GM21447 (cell line): ENCODE data around the gene SYT2.
"Not testable (repeated sequence)": the region's sequence is repeated elsewhere in the genome, so short reads cannot be mapped to it uniquely, and the experiment has no call there.

Source experiments
- ATAC-seq: cut with Tn5 transposase; IDR thresholded peaks from one replicate; pipeline ENCODE4 v1.9.1; 2021; ENCODE audit not compliant: unreplicated experiment

SYT2 gene

DNA sequence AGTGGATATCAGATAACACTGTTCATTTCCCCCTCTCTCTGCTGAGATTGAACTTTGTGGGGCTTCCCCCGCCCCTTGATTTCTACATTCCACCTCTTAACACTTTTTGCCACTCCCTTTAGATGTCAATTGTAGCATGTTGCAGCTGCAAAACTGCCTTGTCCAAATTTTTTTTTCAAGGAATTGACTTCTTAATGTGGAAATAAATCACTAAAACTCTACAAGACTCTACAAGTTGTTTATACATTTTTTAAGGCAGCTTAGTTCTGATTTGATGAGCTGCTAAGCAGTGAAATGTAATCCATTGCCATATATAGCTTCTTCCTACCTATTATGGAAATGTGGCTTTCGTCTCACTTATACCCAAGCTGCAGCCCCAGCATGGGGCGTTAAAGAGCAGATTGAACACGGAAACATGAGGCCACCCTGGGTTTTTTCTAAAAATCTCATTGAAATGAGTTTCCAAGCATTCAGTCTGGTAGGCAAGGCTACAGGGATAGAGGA is 132.2 kb downstream of the SYT2 start:
- no peak for ATAC-seq

DNA sequence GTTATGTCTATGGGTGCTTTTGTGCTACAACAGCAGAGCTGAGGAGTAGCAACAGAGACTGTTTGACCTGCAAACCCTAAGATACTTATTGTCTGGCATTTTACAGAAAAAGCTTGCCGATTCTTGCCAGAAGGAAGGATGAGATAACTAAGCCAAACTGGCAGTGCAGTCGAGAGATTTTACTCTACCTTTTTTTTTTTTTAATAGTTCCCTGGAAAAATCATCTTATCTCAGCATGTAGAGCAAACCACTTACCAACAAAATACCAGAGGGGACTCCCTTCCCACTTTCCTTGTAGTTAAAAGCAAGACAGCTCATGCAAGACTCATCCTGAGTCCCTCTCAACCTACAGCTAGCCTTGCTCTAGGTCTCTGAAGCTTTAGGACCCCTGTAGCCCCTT is 132.9 kb downstream of the SYT2 start:
- no peak for ATAC-seq

DNA sequence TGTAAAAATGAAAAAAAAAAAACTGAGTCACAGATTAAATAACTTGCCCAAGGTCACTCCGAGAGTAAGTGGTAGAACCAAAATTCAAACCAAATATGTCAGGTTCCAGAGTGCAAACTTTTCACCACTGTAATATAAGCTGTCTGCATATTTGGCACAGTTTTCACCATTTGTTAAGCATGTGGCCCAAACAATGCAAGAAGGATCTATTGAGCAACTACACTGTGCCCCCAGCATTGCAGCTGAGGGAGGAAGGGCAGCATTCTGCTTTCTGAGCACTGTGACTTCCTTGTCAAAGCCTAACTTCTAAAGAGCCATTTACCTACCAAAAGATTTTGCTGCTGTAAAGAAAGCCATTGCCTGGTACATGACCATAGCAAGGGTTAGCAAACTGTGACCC is 133.4 kb downstream of the SYT2 start:
- no peak for ATAC-seq

DNA sequence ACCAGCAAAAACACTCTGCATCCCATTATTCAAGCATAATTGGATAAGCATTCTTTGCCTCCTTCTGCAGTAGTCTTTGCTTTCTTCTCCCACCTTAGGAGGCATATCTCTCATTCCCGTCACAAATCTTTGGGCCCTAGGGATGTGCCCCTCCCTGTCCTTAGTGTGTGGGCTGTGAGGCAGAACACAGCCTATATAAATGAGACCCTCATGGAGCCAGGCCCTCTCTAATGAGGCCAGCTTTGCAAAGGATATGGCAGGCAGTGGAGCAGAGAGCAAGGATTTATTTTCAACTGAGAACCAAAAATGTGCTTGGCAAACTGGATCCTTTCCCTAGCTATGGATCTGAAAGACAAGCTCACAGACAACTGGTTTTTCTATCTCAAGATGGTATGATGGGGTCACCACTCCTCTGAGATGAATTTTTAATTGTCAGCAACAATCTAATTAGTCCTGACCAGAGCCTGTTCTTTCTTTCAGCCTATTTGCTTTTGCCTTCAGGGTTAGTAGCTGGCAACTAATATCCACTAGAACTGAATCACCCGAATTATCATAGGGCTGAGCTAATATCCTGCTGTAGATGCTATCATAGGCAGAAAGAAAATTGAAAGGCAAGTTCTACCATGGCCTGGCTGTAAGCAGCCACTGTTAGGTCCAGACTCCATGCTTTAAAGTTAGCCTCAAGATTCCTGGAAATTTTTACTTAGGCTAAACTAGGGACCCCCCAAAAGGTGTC is 134.2 kb downstream of the SYT2 start:
- ATAC-seq: no peak

DNA sequence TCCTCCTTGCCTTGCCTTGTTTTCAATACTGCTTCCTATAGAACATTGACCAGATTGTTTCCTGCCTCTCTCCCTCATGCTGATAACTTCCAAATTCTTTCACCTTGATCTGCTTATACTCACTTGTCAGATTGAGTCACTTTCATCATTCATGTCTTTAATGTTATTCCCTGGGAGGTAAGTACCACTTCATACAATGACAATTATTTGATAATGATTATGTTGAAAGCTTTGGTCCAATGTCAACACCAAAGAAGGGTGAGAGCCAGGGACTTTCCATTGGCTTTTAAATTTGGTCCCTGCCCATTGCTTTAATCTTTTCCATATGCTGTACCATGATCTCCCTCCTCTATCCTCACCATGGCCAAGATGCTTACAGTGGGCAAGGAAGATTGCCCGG is 137.4 kb downstream of the SYT2 start:
- ATAC-seq: no peak

DNA sequence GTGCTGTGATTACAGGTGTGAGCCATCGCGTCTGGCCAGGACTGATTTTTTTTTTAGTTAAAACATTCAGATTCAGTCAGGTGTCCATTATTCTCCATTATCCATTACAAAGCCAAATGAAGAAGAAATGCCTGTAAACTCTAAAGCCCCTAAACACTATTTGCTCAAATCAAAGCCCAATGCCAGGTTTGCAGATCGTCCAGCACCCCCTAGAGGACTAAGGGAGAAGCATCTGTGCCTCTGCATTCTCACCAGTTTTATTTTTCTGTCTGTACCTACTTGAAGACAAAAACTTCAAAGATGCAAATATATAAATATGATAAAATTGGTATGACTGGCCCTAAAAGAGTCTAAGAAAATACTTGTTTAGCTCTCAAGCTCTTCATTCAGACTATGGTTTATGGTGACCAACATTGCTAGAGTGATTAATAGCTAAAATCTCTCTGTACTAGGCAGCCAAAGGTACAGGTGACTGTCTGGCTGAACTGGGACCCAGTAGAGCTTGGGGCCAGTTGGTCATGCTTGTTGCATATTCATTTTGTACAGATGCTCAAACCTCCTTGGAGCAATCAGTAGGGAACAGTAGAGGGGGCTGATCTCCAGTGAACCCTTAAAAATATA is 138.4 kb downstream of the SYT2 start:
- no peak for ATAC-seq

DNA sequence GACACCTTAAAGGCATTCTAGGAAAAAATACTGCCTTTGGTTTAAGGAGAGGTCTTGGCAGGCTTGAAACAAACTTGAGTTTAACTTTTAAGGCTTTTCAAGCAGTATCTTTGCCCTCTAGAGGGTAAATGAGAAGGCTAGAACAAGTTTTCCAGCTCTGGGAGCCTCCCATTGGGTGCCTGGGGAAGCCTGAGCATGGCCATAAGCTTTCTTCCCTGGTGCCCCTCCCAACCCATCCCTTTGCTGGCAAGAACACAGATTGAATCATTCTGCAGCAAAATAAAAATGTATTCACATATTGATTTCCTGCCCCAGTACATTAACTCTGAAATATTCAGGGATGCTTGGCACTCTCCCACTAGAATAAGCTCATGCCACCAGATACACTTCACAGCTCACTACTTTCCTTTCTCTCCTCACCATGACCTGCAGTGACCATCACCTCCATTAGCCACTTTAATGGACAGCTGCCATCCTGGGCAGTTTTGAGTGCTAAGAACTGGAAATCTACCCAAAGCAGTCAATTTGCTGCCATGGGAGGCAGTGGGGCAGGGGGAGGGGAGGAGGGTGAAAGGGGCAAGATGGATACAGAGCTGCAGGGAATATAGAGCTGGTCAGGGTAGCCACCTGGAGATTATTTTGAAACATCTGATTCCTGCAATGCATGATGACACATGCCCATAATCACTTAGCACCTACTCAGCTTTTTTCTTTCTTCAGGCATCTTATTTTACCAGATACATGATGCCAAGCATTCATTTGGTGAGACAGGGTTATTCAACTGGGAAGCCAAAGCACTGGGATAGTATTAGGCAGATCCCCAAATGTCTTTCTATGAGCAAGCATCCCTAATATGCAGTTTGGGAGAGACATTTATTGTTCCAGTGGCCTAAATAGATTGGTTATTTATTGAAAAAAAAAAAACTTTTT is 140.6 kb downstream of the SYT2 start:
- ATAC-seq: no peak

DNA sequence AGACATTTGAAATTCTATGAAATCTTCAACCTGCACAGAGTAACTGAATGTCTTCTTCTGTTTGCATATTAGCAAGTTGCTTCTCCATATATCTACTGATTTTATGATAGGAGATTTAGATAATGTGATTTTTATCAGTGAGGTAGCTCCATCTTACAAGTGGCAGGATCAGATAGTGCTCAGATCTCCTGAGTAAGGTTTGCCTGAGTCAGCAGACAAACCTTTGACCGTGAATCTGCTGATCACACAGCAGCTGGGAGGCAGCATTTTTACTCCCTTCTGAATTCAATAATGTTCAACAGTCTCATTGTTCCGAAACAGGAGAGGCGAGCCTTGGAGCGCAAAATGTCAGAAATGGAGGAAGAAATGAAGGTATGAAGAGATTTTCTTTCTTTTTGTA is 141.4 kb downstream of the SYT2 start:
- ATAC-seq: no peak

DNA sequence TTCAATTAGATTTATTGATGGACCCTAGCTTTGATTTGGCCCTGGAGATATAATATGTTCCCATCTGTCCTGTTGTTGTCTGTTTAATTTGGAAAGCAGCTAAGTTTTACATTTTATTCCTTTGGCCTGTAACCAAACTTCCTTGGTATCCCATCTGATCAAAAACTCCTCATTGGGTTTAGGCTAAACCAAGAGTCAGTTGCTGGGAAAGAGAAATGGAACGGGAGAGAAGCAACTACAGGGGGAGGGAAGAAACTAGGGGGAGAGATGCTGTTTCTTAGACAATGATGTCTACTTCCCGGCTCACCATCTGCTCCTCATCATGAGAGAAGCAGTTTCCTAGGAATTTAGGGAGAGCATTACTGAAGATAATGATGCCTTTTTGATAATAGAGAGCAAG is 141.8 kb downstream of the SYT2 start:
- ATAC-seq: no peak

DNA sequence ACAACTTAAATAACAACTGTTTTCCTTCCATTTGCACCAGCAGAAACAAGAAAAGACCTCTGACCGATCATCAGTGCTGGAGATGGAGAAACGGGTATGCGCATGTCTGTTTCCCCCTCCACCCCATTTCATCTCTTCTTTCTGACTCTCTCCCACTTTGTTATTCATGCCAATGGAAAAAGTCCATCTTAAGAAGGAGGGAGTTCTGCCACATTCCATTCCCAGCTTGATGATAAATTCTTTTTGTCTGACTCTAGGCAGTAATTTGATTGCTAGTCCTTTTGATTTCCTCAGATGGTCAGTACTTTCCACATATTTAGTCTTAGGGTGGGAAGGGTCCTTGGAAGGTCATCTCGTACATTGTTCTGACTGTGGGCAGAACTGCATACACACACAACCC is 142.5 kb downstream of the SYT2 start:
- no peak for ATAC-seq

DNA sequence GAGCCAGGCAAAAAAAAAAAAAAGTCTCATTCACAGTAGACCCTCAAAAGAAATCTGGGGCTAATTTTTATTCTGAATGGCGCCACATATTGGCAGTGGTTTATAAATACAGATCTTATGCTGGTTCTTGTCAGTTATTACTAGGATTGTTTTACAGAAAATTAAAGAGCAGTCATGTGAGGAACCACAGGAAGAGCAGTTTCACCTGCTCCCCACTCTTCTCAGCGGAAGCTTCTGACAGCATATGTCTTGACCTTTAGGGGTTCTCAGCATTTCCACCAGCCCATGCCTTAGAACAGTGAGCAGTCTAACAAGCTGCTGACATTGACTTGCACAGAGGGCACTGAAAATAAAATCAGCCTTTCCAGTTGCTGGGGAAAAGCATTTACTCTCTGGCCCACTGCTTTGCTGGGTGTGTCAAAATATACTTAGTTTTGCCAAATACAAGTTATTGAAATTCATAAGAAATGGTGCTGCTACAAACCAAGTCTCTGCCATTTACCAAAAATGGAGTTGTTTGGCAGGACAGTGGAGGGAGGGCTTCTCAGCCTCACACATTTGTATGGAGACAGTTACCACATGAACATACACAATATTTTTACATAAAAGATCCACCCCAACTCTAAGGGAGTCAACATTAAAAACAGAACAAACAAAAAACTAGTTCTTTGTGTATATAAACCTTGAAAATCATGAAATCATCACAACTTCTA is 144.2 kb downstream of the SYT2 start:
- ATAC-seq: peak; percentile 91

DNA sequence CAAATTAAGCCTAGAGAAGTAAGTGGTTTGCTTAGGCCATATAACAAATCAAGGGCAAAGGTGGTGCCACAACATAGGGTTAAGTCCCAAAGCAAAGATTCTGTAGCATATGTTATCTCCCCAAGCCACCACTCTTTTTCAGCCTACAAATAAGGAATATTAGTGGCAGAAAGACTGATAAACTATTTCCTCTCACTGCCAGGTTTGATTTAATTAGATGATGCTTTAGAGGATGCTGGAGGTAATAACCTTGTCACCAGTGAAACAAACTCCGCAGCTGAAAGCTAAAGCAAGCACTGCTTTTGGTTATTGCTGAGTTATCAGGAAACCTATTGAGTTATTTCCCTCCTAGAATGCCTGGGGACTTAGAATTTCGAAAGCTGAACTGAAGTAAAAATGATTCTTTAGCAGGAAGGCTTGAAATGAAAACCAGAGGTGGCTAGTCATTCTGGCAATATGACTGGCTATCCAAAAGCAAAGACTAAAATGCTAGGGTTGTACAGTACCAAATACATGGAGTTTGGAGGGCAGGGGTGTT is 145.2 kb downstream of the SYT2 start:
- no peak for ATAC-seq

DNA sequence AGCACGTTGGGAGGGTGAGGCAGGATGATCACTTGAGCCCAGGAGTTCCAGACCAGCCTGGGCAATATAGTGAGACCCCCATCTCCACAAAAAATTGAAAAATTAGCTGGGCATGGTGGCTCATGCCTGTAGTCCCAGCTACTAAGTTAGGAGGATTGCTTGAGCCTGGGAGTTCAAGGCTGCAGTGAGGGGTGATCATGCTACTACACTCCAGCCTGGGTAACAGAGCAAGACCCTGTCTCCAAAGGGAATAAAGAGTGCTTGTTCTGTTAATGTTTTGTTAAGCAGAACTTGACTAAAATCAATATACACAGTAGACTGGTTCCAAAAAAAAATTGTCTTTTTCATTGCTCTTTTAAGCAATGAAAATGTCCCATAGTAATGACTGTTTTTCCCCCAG is 146.4 kb downstream of the SYT2 start:
- ATAC-seq: no peak

DNA sequence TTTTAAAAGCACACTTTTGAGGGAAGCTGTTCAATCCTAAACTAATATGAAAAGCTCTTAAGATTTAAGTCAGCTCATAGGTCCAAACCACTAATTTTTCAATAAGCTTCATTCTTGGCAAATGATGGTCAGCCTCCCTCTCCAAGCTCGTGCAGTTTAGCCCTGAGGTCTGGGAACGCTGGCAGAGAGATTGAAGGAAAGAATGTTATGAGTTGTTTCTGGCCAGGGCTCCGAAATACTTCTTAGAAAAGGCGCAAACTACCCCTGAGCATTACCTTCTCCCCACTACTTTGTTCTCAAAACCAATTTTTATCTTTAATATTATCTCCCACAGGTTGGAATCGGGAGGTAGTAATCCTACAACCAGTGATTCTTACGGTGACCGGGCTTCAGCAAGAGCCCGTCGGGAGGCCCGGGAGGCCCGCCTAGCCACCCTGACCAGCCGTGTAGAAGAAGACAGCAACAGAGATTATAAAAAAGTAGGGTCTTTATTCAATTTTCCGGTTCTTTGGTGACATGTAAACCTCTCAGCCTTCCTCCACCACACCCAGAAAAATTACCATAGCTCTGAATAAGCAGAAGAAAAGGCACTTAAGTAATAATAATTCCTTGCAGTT is 147.7 kb downstream of the SYT2 start:
- ATAC-seq: no peak

DNA sequence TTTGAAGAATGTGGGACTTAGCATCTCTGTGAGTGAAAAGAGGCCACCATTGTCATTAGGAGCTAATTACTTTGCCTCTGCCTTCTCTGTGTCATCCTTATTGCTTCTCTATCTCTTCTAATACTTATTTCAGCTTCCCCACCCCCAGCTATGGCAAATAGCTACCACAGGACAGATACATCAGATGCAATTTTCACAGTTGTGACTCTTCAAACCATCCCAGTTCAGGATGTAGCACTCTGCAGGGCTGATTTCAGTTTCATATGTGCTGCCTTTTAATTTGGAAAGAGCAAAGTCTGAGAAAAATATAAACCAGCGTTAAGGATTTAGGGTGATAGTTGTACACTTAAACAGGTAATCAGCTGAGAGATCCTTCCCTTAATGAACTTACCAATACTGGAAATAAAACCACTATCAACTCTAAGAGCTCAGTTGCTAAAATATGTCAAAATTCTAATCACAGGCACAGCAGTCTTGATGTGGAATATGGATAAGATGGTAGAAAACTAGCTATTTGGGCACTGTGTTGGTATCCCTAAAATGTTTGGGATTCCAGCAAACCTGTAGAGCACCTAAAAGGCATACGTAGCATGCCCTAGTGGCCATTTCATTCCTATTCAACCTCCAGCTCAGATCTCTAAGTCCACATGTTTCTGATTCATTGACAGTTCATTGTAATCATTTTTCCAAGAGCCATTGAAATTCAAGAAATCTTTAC is 148.4 kb downstream of the SYT2 start:
- ATAC-seq: no peak

DNA sequence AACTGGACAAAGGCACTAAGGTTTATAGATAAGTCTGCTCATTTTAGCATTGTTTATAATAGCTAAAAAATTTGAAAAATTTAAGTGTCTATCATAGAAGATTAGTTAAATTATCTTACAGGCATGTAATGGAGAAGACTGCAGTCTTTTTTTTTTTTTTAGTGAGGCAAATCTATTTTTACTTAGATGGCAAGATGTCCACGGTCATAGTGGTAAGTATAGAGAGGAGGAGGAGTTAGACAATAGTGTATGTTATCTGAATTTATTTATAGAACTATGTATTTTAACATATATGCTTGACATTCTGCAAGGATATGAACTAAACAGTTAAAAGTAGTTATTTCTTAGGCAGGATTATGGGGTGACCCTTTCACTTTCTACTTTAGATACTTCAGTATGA is 149.0 kb downstream of the SYT2 start:
- no peak for ATAC-seq

DNA sequence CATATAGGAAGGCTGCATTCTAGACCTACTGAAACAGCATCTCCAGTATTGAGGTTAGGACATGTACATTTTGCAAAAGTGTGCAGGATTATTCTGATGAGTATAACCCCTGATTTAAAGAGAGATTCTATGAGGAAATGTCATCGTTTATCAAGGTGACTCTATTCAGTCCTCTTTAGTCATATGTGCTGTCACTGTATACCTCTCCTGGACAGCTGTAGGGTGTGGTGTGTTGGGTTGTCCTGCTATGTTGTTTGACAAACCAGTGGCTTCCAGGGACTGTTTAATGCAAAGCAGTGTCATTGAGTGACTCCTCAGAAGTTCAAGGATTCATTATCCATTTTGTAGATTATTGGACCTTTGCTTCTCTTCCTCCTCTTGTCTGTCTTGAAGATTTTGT is 152.6 kb downstream of the SYT2 start:
- ATAC-seq: not testable (repeated sequence)

DNA sequence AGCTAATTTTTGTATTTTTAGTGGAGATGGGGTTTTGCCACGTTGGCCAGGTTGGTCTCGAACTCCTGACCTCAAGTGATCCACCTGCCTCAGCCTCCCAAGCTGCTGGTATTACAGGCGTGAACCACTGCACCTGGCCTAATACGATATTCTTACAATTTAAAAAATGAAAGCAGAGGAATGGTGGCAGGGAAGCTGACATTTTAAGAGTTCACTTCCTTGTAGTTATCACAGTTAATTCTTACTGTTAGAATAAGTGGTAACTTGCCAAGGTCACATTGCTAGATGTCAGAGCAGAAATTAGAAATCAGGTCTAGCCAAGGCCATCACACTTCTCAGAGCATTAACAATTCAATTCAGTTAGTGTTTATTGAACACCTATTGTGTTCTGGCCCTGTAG is 154.2 kb downstream of the SYT2 start:
- ATAC-seq: not testable (repeated sequence)

DNA sequence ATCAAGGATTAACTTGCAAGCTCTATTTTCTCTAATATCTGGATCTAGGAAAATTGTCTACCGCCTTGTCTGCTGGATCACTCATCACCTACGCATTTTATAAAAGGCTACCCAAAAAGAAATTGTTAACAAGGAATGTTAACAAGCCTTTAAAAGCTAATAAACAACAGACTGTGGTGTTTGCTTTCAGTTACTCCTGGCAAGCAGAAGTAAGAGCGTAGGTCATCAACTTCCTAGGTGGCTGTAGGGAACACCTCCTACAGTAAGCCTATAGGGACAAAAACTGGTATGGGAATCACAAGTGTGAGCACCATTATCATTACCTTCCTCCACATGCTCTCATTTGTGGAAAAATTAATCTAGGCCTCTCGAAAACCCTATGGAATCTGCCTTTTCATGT is 155.6 kb downstream of the SYT2 start:
- not testable (repeated sequence) for ATAC-seq

DNA sequence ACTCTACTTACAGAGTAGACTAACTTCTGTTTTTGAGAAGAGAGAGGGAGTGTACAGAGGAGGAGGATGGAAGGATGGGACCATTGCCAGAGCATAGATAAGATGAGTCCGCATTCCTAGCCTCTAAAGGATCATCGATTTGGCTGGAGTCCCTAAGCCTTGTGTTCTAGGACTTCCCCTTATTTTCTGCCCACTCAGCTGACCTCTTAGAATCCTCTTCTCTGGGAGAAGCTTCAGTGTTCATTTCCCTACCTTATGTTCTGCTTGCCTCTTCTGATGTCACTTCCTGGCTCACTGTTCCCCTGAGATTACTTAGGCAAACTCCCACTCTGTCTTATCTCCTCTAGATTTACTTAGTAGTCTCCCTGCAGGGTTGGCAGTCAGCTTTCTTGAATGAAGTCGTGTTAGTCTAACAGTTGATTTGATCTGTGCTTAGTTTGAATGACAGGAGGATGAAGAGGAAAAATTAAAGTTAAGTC is 156.7 kb downstream of the SYT2 start:
- no peak for ATAC-seq
